Epithelial cell of prostate (primary cell): ENCODE measurements around the gene RUVBL1.

Experiments used
- DNase-seq: peaks from one replicate; pipeline ENCODE4 v3.0.0-alpha.2; 2011; ENCODE audit warnings: low read depth, low spot score
- H3K27ac ChIP-seq: fragments of 450-650 bp; 2 replicates; pipeline ENCODE4 v1.5.1; 2017; ENCODE audit warnings: mild to moderate bottlenecking

Gene RUVBL1

DNA sequence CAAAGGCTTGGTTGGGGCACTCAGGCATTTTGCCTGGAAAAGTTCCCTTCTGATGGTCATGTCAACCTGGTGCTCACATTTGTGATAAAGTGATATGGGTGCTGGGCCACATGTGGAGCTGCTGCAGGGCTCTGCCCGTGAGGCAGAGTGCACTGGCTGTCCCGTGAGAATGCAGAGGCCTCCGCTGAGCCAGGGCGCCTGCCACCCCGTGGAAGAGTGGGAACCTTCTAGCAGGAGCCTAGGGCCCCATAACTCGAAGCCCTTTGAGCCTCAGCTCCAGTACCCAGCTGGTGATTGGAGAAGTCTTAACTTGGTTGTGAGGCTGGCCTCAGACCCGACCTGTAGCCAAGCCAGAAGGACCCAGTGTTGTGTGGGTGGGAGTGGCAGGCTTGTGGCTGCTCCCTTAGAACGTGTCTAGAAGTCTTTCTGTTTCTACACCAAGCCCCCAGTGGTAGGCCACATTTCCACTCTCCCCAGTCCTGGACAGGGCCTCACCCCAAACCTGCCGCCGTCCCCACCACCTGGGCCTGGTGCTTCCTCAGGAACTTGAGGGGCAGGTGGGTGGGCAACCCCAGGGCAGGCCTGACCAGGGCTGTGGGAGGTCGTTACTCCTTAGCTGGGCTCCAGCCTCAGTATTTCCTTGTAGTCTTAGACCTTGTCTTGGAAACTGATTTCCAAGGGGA, 51.7 kb downstream of the RUVBL1 start:
- no peak for DNase-seq
- peak overlapping the region; percentile 74 for H3K27ac ChIP-seq

- no peak for DNase-seq
- peak overlapping the region; percentile 74 for H3K27ac ChIP-seq
Measured at GRCh38 chr3:128070898-128071591, 52.6 kb downstream of the RUVBL1 start.

DNA sequence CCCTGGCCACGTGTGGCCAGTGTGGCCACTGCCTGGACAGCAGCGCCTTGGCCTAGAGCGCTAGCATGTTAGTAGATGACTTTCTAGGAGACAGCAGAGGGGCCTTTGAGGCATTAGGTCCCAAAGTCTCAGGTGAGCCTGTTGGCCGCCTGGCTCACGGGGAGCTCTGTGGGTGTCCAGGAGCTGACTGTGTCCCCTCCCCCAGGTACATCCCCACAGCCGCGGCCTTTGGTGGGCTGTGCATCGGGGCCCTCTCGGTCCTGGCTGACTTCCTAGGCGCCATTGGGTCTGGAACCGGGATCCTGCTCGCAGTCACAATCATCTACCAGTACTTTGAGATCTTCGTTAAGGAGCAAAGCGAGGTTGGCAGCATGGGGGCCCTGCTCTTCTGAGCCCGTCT, 54.3 kb downstream of the RUVBL1 start:
- DNase-seq: no peak
- H3K27ac ChIP-seq: no peak overlapping the region

GRCh38 chr3:128068156-128068620, 55.4 kb downstream of the RUVBL1 start:
- no peak overlapping the region for H3K27ac ChIP-seq
- DNase-seq: no peak

DNA sequence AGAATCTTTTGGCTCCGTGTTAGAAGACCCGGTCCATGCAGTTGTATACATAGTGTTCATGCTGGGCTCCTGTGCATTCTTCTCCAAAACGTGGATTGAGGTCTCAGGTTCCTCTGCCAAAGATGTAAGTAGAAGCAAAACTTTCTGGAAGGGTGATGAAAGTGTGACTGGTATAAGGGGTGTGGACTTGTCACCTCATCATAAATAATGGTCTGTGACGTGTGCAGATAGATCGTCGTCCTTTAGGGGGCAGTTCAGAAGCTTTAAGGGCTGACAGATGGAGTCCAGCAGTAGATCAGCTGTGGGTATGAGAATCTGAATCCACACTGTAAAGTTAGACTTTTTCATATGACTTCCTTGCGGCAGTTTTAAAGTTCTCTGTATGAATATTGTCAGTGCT, 56.1 kb downstream of the RUVBL1 start:
- DNase-seq: no peak
- H3K27ac ChIP-seq: peak overlapping the region; percentile 12

DNA sequence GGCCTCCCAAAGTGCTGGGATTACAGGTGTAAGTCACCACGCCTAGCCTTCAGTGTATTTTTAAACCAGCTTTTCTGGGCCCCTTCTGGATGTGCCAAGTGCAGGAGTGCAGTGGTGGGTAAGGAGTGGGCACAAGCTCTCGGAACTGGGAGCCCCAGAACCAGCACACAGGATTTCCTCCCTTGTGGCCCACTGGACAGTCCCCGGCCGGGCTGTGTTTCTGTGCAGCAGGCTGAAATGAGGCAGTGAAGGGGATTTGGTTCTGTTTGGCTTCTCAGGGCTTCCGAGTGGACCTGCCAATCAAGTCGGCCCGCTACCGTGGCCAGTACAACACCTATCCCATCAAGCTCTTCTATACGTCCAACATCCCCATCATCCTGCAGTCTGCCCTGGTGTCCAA, 56.9 kb downstream of the RUVBL1 start:
- peak overlapping the region; percentile 12 for H3K27ac ChIP-seq
- no peak for DNase-seq

DNA sequence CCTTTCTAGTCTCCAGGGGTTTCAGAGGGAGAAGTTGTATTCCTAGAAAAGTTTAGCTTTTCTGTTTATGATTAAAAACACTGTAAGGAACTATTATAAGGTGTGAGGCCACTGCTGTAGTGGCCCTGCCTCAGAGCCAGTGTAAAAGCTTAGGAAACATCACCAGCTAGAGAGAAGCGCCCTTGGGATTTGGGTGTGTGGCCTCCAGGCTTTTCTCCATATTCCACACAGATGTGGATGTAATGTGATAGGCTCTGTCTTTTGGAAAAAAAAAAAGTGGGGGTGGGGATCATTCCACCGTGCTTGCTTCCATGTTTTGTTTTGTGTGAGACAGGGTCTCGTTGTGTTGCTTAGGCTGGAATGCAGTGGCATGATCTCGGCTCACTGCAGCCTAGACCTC, 57.5 kb downstream of the RUVBL1 start:
- DNase-seq: no peak
- H3K27ac ChIP-seq: no peak overlapping the region

DNA sequence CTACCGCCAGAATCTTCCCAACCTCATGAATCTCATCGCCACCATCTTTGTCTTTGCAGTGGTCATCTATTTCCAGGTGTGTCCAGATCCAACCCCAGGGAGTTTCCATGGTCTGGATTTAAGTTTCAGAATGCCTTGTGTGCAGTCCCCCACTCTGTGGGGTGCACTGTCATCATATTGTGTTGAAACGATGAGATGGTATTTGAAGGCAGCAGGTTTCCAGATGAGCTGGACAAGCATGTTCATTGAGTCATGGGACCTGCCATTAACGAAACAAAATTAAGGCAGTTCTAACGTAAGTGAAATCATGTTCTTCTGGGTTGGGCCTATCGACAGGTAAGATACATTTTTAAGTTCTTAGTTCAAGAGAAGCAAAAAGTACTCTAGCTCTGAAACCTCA, 58.6 kb downstream of the RUVBL1 start:
- H3K27ac ChIP-seq: no peak overlapping the region
- DNase-seq: no peak

GRCh38 chr3:128063865-128064264, 59.7 kb downstream of the RUVBL1 start:
- DNase-seq: no peak
- no peak overlapping the region for H3K27ac ChIP-seq

DNA sequence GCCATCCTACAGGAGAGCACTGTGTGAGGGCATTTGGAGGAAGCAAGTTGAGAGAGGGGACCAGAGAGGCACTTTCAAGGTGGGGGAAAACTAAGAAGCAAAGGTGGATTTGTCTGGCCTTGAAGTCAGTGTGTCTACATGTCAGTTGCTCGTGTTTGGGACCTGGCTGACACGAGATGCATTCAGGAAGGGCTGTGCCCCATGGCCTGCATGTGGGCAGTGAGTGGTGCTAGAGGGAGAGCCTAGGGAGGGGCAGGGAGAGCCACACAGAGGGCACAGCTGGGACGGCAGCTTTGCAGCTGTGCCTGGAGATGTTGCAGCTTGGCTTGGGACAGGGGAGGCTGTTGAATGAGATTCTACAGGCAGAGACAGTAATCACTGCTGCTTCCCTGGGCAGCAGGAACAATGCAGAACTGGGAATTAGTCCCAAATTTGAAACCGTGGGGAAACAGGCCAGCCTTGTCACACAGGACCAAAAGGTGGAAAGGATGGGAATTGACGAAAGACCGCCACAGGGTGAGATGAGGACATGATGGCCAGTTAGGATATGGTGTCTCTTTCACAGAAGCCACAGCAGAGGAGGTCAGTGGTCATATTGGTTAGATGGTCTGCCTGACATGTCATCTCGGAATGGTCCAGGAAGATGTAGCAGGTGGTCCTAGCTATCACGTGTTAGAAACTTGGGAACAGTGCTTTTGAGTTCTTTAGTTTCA, 61.4 kb downstream of the RUVBL1 start:
- H3K27ac ChIP-seq: peak overlapping the region; percentile 87
- DNase-seq: no peak

DNA sequence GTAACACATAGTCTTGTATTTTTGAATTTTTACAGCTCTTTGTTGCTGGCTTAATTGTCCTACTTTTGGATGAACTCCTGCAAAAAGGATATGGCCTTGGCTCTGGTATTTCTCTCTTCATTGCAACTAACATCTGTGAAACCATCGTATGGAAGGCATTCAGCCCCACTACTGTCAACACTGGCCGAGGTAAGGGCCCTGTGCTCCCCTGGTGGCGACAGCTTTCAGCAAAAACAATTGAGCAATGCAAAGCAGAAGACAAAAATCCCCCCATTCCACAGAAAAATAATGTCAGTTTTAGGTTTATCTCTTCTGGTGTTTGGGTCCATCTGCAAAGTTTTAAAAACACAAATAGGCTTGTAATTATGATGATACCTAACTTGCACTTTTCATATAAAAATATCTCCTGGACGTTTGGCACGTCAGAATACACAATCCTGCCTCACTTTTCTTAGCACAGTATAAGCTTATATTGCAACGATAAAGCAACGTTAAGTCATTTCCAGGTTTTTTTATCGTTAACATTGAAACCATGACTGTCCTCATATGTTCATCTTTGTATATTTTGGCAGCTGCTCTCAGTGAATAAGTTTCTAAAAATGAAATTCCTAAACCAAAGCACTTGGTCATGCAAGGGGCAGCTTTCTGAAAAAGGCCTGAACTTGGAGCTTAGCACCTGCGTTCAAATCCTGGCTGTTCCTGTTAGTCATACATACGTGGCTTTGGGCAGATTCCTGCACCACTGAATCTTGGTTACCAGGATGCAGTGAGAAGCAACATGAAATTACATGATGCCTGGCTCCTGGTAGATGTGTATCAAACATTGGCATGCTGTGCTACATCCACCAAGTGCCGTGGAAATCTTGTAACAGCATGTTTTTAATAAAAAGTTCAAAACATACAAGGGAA, 62.9 kb downstream of the RUVBL1 start:
- peak overlapping the region; percentile 87 for H3K27ac ChIP-seq
- peak; percentile 84 for DNase-seq

GRCh38 chr3:128056258-128056657, 67.4 kb downstream of the RUVBL1 start:
- peak overlapping the region; percentile 6 for H3K27ac ChIP-seq
- no peak for DNase-seq

DNA sequence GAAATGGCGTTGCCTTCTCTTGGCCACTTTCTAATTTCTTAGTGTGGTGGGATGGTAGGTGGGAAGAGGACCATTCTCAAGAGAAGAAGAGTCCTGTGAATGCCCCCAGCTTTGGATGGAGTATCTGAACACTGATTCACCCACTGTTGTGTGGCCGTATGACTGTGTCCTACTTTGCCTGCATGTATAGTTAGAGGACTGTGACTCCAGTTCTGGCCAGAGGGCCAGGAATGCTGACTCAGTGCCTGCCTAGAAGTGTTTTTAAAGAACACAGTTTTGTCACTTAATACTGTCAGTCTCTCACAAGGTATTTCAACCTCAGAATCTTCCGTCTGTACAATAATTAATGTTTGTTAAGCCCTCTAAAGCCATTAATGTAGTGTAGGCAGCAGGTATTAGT, 69.2 kb downstream of the RUVBL1 start:
- DNase-seq: no peak

GRCh38 chr3:128053614-128054013, 70.0 kb downstream of the RUVBL1 start:
- DNase-seq: no peak
- peak overlapping the region; percentile 89 for H3K27ac ChIP-seq

More for the DNA sequence above, 69.2 kb downstream of the RUVBL1 start:
- peak overlapping the region; percentile 89 for H3K27ac ChIP-seq

DNA sequence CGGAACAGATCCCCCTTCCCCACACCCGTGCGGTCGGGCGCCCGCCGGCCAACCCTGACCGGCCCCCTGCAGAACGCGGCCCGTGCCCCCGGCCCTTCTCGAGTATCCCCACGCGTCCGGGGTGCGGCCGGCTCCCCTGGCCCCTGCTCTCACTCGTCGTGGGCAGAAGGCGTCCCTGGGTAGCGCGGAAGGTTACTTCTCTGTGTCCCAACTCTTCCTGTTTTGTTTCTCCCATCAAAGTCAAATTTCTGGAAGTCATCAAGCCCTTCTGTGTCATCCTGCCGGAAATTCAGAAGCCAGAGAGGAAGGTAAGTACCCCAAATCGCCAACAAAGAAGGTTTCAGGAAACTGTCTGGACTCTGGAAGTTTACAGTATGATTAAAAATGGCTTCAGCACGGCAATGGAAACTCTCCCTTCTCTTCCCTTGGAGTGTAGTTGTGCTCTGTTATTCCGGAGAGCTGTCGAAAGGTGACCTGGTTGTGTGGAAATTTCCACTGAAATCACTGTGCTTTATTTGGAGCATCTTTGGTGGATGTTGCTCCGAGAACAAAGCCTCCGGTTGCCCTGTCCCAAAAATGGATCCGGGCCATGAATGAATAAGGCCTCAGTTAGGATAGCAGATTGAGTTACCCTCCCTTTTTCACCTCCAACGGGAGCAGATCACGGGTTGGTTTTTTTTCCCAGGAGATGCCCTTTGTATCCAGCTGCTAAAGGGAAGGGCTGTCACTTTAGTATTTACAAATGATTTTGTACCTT, 70.8 kb downstream of the RUVBL1 start:
- DNase-seq: no peak
- H3K27ac ChIP-seq: peak overlapping the region; percentile 89

DNA sequence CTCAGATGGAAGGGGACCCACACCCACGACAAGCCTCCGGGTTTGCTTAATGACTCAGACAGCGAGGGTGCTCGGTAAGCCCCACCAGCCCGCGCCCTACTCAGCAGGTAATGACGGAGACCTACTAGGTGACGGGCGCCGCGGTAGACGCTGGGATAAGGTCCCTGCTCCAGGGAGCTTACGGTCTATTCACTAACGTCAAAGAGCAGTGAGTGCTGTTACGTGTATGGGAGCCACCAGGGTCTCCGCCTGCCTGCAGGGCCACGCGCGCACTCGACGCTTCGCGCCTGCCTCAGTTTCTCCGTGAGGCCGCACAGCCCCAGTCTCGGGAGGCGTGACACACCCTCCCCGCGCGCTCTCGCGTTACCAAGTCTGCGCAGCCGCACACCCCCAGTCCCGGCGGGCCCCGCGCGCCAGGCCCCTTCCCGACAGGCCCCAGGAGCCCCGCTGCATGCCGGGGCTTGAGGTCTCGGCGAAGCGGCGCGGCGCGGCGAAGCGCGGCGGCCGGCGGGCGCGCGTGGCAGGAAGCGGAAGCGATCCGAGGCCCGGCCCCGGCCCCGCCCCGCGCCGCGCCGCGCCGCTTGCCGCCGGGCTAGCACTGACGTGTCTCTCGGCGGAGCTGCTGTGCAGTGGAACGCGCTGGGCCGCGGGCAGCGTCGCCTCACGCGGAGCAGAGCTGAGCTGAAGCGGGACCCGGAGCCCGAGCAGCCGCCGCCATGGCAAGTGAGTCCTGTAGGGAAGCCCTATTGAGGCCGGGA, 71.6 kb downstream of the RUVBL1 start, which contains the start of gene SEC61A1:
SEC61A1 (plus strand) TSS at position 601 of the 758 bp plus-strand sequence; CDS start at position 717, 116 bp downstream.
- peak; percentile 65 for DNase-seq
- H3K27ac ChIP-seq: peak within 1 kb of the TSS; percentile 89

GRCh38 chr3:128051459-128051836, 72.2 kb downstream of the RUVBL1 start:
- no peak for DNase-seq
- peak overlapping the region; percentile 89 for H3K27ac ChIP-seq

DNA sequence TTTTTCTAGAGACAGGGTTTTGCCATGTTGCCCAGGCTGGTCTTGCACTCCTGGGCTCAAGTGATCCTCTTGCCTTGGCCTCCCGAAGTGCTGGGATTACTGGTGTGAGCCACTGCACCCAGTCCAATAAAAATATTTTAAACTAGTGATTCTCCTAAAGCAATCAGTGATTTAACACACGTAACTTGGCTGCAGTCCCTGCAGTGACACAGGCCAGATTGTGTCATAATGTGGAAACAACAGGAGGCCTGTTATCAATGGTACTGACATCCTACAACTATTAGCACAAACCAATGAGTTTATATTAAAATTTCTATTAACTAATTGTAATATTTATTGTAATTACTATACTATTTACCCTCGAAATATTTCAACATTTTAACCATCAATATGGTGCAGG, 73.0 kb downstream of the RUVBL1 start:
- peak overlapping the region; percentile 89 for H3K27ac ChIP-seq
- no peak for DNase-seq

DNA sequence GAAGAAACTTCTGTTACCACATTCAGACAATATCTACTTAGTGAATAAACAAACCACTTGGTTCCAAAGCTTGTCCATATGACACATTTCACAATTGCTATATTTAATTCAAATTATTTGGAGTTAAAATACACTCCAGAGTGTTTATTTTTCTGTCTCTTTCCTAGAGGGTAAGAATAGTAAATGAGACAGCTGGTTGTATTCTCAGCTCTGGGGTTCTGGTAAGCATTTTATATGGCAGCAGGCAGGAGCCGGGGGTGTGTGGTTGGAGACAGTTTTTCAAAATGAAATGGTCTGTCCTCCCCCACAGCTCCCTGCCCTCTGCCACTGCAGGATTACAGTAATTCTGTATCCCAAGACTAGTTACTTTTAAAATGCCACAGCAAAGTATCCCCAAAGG, 82.3 kb downstream of the RUVBL1 start:
- no peak overlapping the region for H3K27ac ChIP-seq
- no peak for DNase-seq
